GM10266 (cell line): Measurements from ENCODE around the gene TALDO1.
A peak's percentile ranks its signal among the peaks of the same experiment; 100 is the strongest.

Experiments
- DNase-seq: peaks from one replicate; pipeline ENCODE4 v3.0.0; 2012; ENCODE audit errors: extremely low spot score
- CTCF ChIP-seq: IDR thresholded peaks from 2 replicates; pipeline ENCODE4 v1.5.1; 2012; ENCODE audit warnings: mild to moderate bottlenecking, low read depth; ENCODE audit not compliant: control insufficient read depth, insufficient read depth; ENCODE audit errors: missing control alignments

The TALDO1 gene

DNA sequence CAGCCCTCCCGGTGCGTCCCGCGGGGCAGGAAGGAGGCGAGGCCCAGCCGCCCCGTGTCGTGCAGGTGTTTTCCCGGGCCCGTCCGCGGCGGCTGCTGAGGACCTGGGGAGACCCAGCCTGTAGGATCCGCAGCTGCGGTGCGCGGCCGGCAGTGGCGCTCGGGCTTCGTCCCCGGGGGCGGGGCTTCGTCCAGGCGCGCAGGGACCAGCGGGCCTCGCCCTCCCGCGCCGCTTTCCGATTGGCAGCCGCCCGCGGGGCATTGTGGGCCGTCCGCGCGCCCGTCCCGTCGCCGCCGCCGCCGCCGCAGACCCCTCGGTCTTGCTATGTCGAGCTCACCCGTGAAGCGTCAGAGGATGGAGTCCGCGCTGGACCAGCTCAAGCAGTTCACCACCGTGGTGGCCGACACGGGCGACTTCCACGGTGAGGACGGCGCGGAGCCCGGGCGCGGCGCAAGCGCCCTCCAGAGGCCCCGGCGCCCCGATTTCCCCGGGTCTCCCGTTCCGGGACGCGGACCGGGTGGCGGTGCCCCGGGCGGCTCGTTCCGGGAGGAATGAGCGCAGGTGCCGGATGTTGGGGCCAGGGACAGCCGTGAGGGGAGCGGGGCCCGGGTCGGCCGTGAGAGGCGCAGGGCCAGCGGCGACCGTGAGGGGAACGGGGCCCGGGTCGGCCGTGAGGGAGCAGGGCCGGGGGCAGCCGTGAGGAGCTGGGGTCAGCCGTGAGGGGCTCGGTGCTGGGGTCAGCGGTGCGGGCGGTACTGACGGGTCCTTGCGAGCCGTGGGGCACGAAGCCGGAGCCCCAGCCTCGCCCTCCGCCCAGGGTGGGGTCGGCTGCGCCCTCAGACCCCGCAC lies at the start of gene TALDO1:
TALDO1 (plus strand) TSS at position 307 of the 849 bp plus-strand sequence; CDS start at position 325, 18 bp downstream.
- TF ChIP-seq CTCF = peak; percentile 19
- peak; percentile 98 for DNase-seq

DNA sequence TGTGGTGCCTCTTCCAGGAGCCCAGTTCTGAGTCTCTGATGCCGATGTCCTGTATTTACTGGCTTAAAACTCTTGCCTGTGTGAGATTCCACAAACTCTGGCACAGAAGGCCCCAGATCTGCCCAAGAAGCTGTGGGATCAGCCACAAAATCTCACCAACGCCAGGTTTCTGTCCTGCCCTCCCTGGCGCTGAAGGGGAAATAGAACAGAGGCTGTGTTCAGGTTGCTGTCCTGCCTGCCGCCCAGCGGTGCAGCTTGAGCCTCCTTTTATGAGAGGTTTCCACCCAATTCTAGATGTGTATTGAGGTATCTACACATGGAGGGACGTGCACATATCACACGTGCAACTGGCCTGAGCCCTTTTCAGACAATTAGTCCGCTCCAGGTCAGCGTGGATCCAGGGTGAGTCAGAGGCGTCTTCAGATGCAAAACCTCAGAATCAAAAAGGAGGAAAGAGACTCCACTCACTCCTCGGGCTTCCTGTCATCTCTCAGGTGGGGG lies 49.4 kb upstream of the TALDO1 start:
- no peak for TF ChIP-seq CTCF
- DNase-seq = no peak

DNA sequence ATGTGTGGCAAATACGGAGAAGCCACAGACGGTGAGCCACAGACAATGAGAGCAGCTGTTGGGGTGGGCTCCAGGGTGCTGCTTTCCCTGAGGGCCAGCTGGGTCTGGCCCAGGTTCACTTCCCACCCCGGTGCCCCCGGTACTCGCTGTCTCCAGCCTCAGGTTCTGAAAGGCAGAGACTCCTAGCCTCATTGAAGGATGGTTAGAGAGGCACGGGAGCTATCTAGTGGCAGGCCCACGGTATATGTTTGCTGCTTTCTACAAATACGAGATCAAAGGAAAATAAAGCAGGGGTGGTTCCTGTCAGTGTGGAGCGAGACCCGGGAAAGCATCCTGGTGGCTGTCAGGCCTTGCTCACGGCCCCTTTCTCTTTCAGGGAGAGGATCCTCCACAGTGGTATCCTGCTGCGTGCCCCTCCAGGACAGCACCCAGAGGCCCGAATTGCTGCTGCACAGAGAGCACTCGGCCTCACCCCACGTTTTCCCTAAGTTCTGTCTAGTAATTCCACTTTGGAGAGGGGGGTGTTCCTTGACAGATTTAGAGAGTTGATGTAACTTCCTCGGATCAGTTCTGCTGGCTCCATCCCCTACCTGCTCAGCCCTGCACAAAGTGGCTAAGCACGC lies 48.7 kb upstream of the TALDO1 start:
- DNase-seq = no peak
- no peak for TF ChIP-seq CTCF

GRCh38 chr11:699116-699508 lies 48.2 kb upstream of the TALDO1 start:
- DNase-seq = no peak
- TF ChIP-seq CTCF = no peak

DNA sequence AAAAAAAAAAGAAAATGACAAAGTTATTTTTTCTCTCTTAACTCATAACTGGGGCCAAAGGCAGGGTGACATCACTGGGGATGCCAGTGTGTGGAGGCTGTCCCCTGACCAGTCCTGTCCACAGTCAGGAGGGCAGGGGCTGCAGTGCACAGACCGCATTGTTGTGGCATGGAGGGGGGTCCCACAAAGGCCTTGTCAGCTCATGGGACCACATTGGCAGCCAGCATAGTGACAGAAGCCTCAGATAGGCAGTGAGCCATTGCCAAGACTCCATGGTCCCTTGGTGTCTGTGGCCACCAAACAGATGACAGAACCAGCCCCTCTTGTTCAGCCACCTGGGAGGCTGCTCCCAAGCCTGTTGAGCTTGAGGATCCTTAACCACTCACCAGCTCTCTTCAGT lies 47.5 kb upstream of the TALDO1 start:
- no peak for DNase-seq
- no peak for TF ChIP-seq CTCF

GRCh38 chr11:701741-702461 lies 45.4 kb upstream of the TALDO1 start:
- DNase-seq = no peak
- TF ChIP-seq CTCF = no peak
